H1 (cell line): ENCODE data around the gene MCM5. TPM values are rescaled to one million over a fixed set of nuclear protein-coding genes. Genes with fewer than 3 reads are reported as not detected.

Source experiments
- CTCF ChIA-PET: fragments of 300-600 bp; sonication (Branson Sonifier 250); formaldehyde crosslinking; loops from one replicate; lab custom pipeline; 2021; ENCODE audit not compliant: partially characterized antibody; lab: Charles Lee
- POLR2A ChIA-PET: fragments of 300-600 bp; sonication (Branson Sonifier 250); formaldehyde crosslinking; loops from one replicate; lab custom pipeline; 2021; ENCODE audit warnings: inconsistent platforms; ENCODE audit not compliant: partially characterized antibody; lab: Charles Lee
- DNase-seq, 2 experiments: peaks; one replicate each; pipeline versions ENCODE4 v3.0.0 to v3.0.0-alpha.2; 2010 to 2022; ENCODE audit warnings: low spot score in 2 of 2, low read depth in 1 of 2, mixed read lengths in 1 of 2
- FAIRE-seq: peaks from 2 replicates; lab custom pipeline; 2011; peaks lifted over from hg19 to GRCh38; lab: Jason Lieb, UNC
- H2AFZ ChIP-seq: 2 replicates; pipeline ENCODE4 v1.8.1; 2012; ENCODE audit warnings: low read length, inconsistent platforms
- H2AK5ac ChIP-seq: 2 replicates; pipeline ENCODE4 v1.6.1; 2013; ENCODE audit warnings: low read depth, low read length
- H2BK120ac ChIP-seq: replicated peaks from 2 replicates; pipeline ENCODE3; 2013; ENCODE audit warnings: low read depth, low read length, inconsistent platforms
- H2BK12ac ChIP-seq: 2 replicates; pipeline ENCODE4 v1.6.1; 2013; ENCODE audit warnings: low read depth, low read length
- H2BK15ac ChIP-seq: 2 replicates; pipeline ENCODE4 v1.6.1; 2013; ENCODE audit warnings: low read length
- H2BK20ac ChIP-seq: 2 replicates; pipeline ENCODE4 v1.6.1; 2013; ENCODE audit warnings: low read length
- H2BK5ac ChIP-seq: 2 replicates; pipeline ENCODE4 v1.6.1; 2013; ENCODE audit warnings: low read depth, low read length
- H3K14ac ChIP-seq: 2 replicates; pipeline ENCODE4 v1.6.1; 2013; ENCODE audit warnings: inconsistent platforms; ENCODE audit not compliant: insufficient read length
- H3K18ac ChIP-seq: 2 replicates; pipeline ENCODE4 v1.6.1; 2013; ENCODE audit warnings: low read length; ENCODE audit errors: extremely low read depth
- H3K23ac ChIP-seq: 2 replicates; pipeline ENCODE4 v1.6.1; 2013; ENCODE audit warnings: inconsistent platforms; ENCODE audit not compliant: insufficient read length
- H3K23me2 ChIP-seq: 2 replicates; pipeline ENCODE4 v1.6.1; 2013; ENCODE audit warnings: low read depth, low read length
- H3K27ac ChIP-seq: 2 replicates; pipeline ENCODE4 v1.6.1; 2011; ENCODE audit warnings: low read depth, low read length, inconsistent platforms
- H3K27me3 ChIP-seq, 4 experiments: replicated peaks in 1 of 4; 1 replicate in 1 of 4; 2 replicates in 3 of 4; pipeline versions ENCODE4 v1.6.1 to v1.8.1; 2011 to 2013; ENCODE audit warnings: low read length in 3 of 4, mild to moderate bottlenecking in 3 of 4, inconsistent platforms in 2 of 4, mixed read lengths in 2 of 4, moderate library complexity in 1 of 4; ENCODE audit not compliant: control insufficient read depth in 3 of 4, insufficient read depth in 3 of 4; ENCODE audit errors: extremely low read depth in 1 of 4
- H3K36me3 ChIP-seq, 4 experiments: 2 replicates each; pipeline versions ENCODE4 v1.6.1 to v1.8.1; 2011 to 2013; ENCODE audit warnings: mild to moderate bottlenecking in 4 of 4, low read length in 3 of 4, moderate library complexity in 2 of 4, control low read depth in 1 of 4, inconsistent platforms in 1 of 4; ENCODE audit not compliant: insufficient read depth in 4 of 4, control insufficient read depth in 2 of 4
- H3K4ac ChIP-seq: replicated peaks from 2 replicates; pipeline ENCODE3; 2013; ENCODE audit warnings: low read length, low read depth, mixed read lengths, inconsistent platforms; ENCODE audit not compliant: insufficient read length
- H3K4me1 ChIP-seq, 4 experiments: replicated peaks in 1 of 4; 1 replicate in 1 of 4; 2 replicates in 3 of 4; pipeline versions ENCODE4 v1.6.1 to v1.8.1; 2011 to 2013; ENCODE audit warnings: low read length in 3 of 4, inconsistent platforms in 2 of 4, mixed read lengths in 1 of 4; ENCODE audit not compliant: insufficient read depth in 4 of 4, control insufficient read depth in 3 of 4
- H3K4me2 ChIP-seq, 2 experiments: 2 replicates each; pipeline versions ENCODE4 v1.6.1 to v1.8.1; 2011 to 2013; ENCODE audit warnings: low read depth in 2 of 2, low read length in 2 of 2, control low read depth in 1 of 2, inconsistent platforms in 1 of 2, mild to moderate bottlenecking in 1 of 2; ENCODE audit not compliant: insufficient read depth in 1 of 2
- H3K4me3 ChIP-seq, 4 experiments: fragments of 200-600, 300-600 bp in 1 of 4; sonication (generic), shearing (Covaris generic), sonication (Bioruptor Twin) in 1 of 4; 2 replicates each; pipeline versions ENCODE4 v1.5.1 to v1.8.1; 2011 to 2016; ENCODE audit warnings: low read length in 4 of 4, low read depth in 3 of 4, control low read depth in 2 of 4, inconsistent platforms in 2 of 4, mild to moderate bottlenecking in 2 of 4, mixed read lengths in 1 of 4, moderate library complexity in 1 of 4; ENCODE audit not compliant: insufficient read depth in 2 of 4; ENCODE audit errors: extremely low read depth in 1 of 4
- H3K56ac ChIP-seq: replicated peaks from 2 replicates; pipeline ENCODE3; 2013; ENCODE audit warnings: low read depth, mild to moderate bottlenecking, mixed read lengths, low read length, inconsistent platforms; ENCODE audit not compliant: insufficient read length
- H3K79me1 ChIP-seq: 2 replicates; pipeline ENCODE4 v1.6.1; 2013; ENCODE audit warnings: low read depth, low read length, control low read depth
- H3K79me2 ChIP-seq, 2 experiments: 2 replicates each; pipeline versions ENCODE4 v1.6.1 to v1.8.1; 2012 to 2013; ENCODE audit warnings: low read length in 2 of 2, mild to moderate bottlenecking in 2 of 2, inconsistent platforms in 1 of 2; ENCODE audit not compliant: insufficient read depth in 2 of 2, control insufficient read depth in 1 of 2
- H3K9ac ChIP-seq, 4 experiments: replicated peaks in 1 of 4; 1 replicate in 1 of 4; 2 replicates in 3 of 4; pipeline versions ENCODE4 v1.6.1 to v1.8.1; 2011 to 2013; ENCODE audit warnings: low read depth in 3 of 4, low read length in 3 of 4, control low read depth in 2 of 4, mild to moderate bottlenecking in 2 of 4, moderate library complexity in 2 of 4, inconsistent platforms in 1 of 4; ENCODE audit errors: extremely low read depth in 1 of 4
- H3K9me3 ChIP-seq, 2 experiments: 2 replicates each; pipeline versions ENCODE4 v1.6.1 to v1.8.1; 2012 to 2013; ENCODE audit warnings: mild to moderate bottlenecking in 2 of 2, moderate library complexity in 2 of 2, control low read depth in 1 of 2, inconsistent platforms in 1 of 2, low read depth in 1 of 2, low read length in 1 of 2, mixed read lengths in 1 of 2; ENCODE audit not compliant: insufficient read depth in 2 of 2
- H4K20me1 ChIP-seq, 2 experiments: replicated peaks in 1 of 2; 2 replicates each; pipeline versions ENCODE3 to v1.8.1; 2011 to 2013; ENCODE audit warnings: inconsistent platforms in 2 of 2, low read length in 2 of 2, mild to moderate bottlenecking in 1 of 2; ENCODE audit not compliant: insufficient read depth in 2 of 2, control insufficient read depth in 1 of 2
- H4K5ac ChIP-seq: 2 replicates; pipeline ENCODE4 v1.6.1; 2013; ENCODE audit warnings: low read length, low read depth, mixed read lengths, inconsistent platforms; ENCODE audit not compliant: insufficient read length
- H4K8ac ChIP-seq: 2 replicates; pipeline ENCODE4 v1.8.0; 2013; ENCODE audit warnings: mild to moderate bottlenecking, moderate library complexity, low read length, inconsistent platforms; ENCODE audit not compliant: insufficient read depth; ENCODE audit errors: extremely low read depth
- H4K91ac ChIP-seq: replicated peaks from 2 replicates; pipeline ENCODE3; 2013; ENCODE audit warnings: low read length, mixed read lengths, inconsistent platforms; ENCODE audit not compliant: insufficient read length
- CBX5 ChIP-seq: fragments of 300-800, 300-1000 bp; sonication (generic); IDR thresholded peaks from 2 replicates; pipeline ENCODE4 v1.7.1; 2016; ENCODE audit warnings: antibody characterized with exemption, low read length, low read depth
- CTBP2 ChIP-seq: IDR thresholded peaks from 2 replicates; pipeline ENCODE4 v1.7.0; 2011; ENCODE audit warnings: borderline replicate concordance, mild to moderate bottlenecking, moderate library complexity, mixed read lengths, low read length; ENCODE audit not compliant: insufficient read depth, insufficient read length
- KDM5A ChIP-seq: fragments of 200-600 bp; IDR thresholded peaks from 2 replicates; pipeline ENCODE4 v1.7.1; 2012; ENCODE audit warnings: mild to moderate bottlenecking, low read length, inconsistent platforms, mixed read lengths
- NANOG ChIP-seq: IDR thresholded peaks from 2 replicates; pipeline ENCODE4 v1.6.1; 2011; ENCODE audit warnings: low read length, low read depth, mild to moderate bottlenecking, inconsistent platforms; ENCODE audit not compliant: insufficient read depth, poor library complexity, severe bottlenecking
- PHF8 ChIP-seq: fragments of 200-600 bp; sonication (generic); conservative IDR thresholded peaks from 2 replicates; pipeline ENCODE4 v1.7.1; 2012; ENCODE audit warnings: low read depth, mild to moderate bottlenecking, inconsistent platforms, low read length, moderate library complexity
- RAD21 ChIP-seq, 2 experiments: IDR thresholded peaks in 1 of 2; conservative IDR thresholded peaks in 1 of 2; 2 replicates each; pipeline ENCODE4 v1.6.1; 2011; ENCODE audit warnings: low read depth in 2 of 2, low read length in 2 of 2, improper control_type of control experiment in 1 of 2, inconsistent platforms in 1 of 2, mild to moderate bottlenecking in 1 of 2, moderate library complexity in 1 of 2
- SP4 ChIP-seq: IDR thresholded peaks from 2 replicates; pipeline ENCODE4 v1.6.1; 2012; ENCODE audit warnings: low read length, inconsistent platforms
- SRF ChIP-seq: IDR thresholded peaks from 2 replicates; pipeline ENCODE4 v1.6.1; 2011; ENCODE audit warnings: mild to moderate bottlenecking, low read depth, low read length, moderate library complexity
- SUZ12 ChIP-seq: fragments of 200-600 bp; sonication (generic); IDR thresholded peaks from 2 replicates; pipeline ENCODE4 v1.6.1; 2012; ENCODE audit warnings: mild to moderate bottlenecking, inconsistent platforms, low read length, moderate library complexity, mixed read lengths
- TAF7 ChIP-seq: optimal IDR thresholded peaks from 2 replicates; pipeline ENCODE3; 2011; ENCODE audit warnings: low read depth, mild to moderate bottlenecking, inconsistent platforms, low read length, moderate library complexity, borderline replicate concordance
- WGBS, 2 experiments: shearing (Covaris generic) in 1 of 2; methylation state at CpG; one replicate each; pipeline versions ENCODE4 v1.1.6 to v1.1.7; 2013 to 2015; ENCODE audit warnings: low lambda C conversion rate in 2 of 2, mixed read lengths in 2 of 2, inconsistent platforms in 1 of 2, low coverage in 1 of 2, missing lambda C conversion rate in 1 of 2; ENCODE audit not compliant: insufficient replicate concordance in 2 of 2, insufficient coverage in 1 of 2, insufficient read length in 1 of 2; ENCODE audit errors: extremely low coverage in 1 of 2, missing lambda C conversion rate in 1 of 2; 5-methylcytosine and 5-hydroxymethylcytosine counted together
- polyA plus RNA-seq, 7 experiments: library from polyadenylated mRNA; depleted of rRNA in 3 of 7; stranded (reverse) in 5 of 7; unstranded in 2 of 7; fragments of >200 nt in 5 of 7; fragments of 200-250 nt in 2 of 7; gene quantifications; 1 replicate in 5 of 7; 2 replicates in 1 of 7; 4 replicates in 1 of 7; pipeline versions ENCODE4 v1.2.1 to v1.2.3, GENCODE V29; 2011 to 2013; ENCODE audit warnings: missing spikeins in 2 of 7, mixed read lengths in 2 of 7
- total RNA-seq: library from RNA; stranded (reverse); fragmentation: NEBNext Ultra II Directional; extraction: Animal tissue kit (Norgen Biotek cat#: 25700); gene quantifications from 2 replicates; pipeline ENCODE4 v1.2.1, GENCODE V29; 2021

The MCM5 gene
- total and polyA plus RNA-seq, 2 of the 8 experiments (the other 6 are each of a cell fraction or from before 2014, with no cell fraction given) = 210 to 305 TPM

- Histone ChIP-seq H2AFZ (no peak overlapping the region), H3K18ac (no peak overlapping the region), H3K79me1 (no peaks in the 10 kb centered on the region), H3K56ac (no peak overlapping the region), H3K23me2 (no peaks in the 10 kb centered on the region), H3K23ac (no peak overlapping the region), H4K8ac (no peak overlapping the region), H2BK120ac (no peak overlapping the region), H3K27me3 (no peaks in the 10 kb centered on the region), H2BK15ac (no peak overlapping the region), H3K4me2 (no peak overlapping the region), H2BK5ac (no peak overlapping the region), H3K14ac (no peak overlapping the region), H3K4ac (no peak overlapping the region), H3K79me2 (no peaks in the 10 kb centered on the region), H4K91ac (no peak overlapping the region), H4K5ac (no peak overlapping the region), H3K36me3 (no peaks in the 10 kb centered on the region), H3K4me1 (no peaks in the 10 kb centered on the region), H4K20me1 (no peaks in the 10 kb centered on the region), H3K9ac (no peak overlapping the region), H3K27ac (no peak overlapping the region), H2AK5ac (no peak overlapping the region), H2BK12ac (no peak overlapping the region), H2BK20ac (no peak overlapping the region), H3K9me3 (no peaks in the 10 kb centered on the region), H3K4me3 (no peak overlapping the region)
- no peak for FAIRE-seq
- TF ChIP-seq TAF7 = no peak
- TF ChIP-seq CBX5 = no peak
- no peak for TF ChIP-seq RAD21 (IDR thresholded peaks at IDR 0.05 in 1 of 2, conservative IDR thresholded peaks at IDR 0.05 in 1 of 2; ENCODE audit: low read depth in 2 of 2, low read length in 2 of 2)
- no peak for TF ChIP-seq SUZ12
- no peak for TF ChIP-seq PHF8
- TF ChIP-seq SRF = no peak
- TF ChIP-seq KDM5A = no peak
- TF ChIP-seq SP4 = no peak
- no peak for TF ChIP-seq NANOG
- TF ChIP-seq CTBP2 = no peak
- no peak for DNase-seq
- ChIA-PET POLR2A (interaction anchor here (1.2 to 1.6 kb wide), 4 partner anchors 10 to 58 kb away, joined by 3 to 5 read pairs (median 4); no protein-coding TSS in a partner anchor), CTCF (interaction anchor here (1.4 to 2.1 kb wide), 3 partner anchors 10 to 59 kb away, joined by 3 to 7 read pairs (median 5); no protein-coding TSS in a partner anchor)
- 89% methylated on average over 6 of the region's 6 CpGs; no CpG with 5 or more reads in 1 of the 2 experiments for WGBS, 2 experiments
Measured at GRCh38 chr22:35361001-35361558, 38.9 kb upstream of the MCM5 start.
